RPMI7951 (cell line): ENCODE results near the gene TEKT2. TPM values are rescaled to one million over a fixed set of nuclear protein-coding genes. Genes with fewer than 3 reads are reported as not detected.

Experiments
- DNase-seq: peaks from one replicate; pipeline ENCODE4 v3.0.0-alpha.2; 2012; ENCODE audit warnings: low read depth
- total RNA-seq: library from RNA; depleted of rRNA; stranded (reverse); fragments of >200 nt; shearing (Covaris generic); gene quantifications from 2 replicates; pipeline ENCODE4 v1.2.3, GENCODE V29; 2014

The TEKT2 gene
- total RNA-seq, 1 experiment from 2014 or later: not detected

- no peak for DNase-seq
Observed at GRCh38 chr1:36087233-36088123, 3.6 kb downstream of the TEKT2 start.

GRCh38 chr1:36088265-36088576, 4.3 kb downstream of the TEKT2 start:
- DNase-seq: no peak

DNA sequence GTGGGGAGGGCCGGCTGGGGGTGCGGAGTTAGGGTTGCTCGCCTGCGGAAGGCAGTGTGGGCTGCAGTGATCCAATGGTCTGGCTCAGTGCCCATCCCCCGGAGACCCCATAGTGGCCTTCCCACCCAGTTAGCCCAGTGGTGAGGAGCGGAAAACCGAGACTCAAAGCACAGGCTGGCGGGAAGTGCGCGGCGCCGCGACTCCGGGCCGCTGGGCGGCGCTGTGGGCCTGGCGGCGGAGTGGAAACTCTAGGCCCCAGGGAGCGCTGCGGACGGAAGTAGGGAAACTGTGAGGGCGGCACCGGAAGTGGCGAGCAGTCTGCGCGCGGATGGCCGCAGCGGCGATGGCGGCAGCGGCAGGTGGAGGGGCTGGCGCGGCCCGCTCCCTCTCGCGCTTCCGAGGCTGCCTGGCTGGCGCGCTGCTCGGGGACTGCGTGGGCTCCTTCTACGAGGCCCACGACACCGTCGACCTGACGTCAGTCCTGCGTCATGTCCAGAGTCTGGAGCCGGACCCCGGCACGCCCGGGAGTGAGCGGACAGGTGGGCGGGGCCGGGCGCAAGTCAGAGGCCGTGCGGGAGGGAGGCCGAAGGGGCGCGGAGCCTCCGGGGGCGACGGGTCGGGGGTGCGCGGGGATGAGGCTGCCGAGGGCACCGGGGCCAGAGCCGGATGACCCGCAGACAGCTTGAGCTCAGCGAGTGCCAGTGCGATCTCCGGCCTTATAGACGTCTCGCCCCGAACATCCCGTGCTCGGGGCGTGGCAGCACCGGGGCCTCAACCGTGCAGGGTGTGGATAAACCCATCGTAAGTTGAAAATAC, 4.9 kb downstream of the TEKT2 start, which contains the start of gene ADPRS:
TSS of gene ADPRS (plus strand) at position 316 of the 816 bp plus-strand sequence. CDS start at position 329, 13 bp downstream.
- DNase-seq: peak; percentile 88

DNA sequence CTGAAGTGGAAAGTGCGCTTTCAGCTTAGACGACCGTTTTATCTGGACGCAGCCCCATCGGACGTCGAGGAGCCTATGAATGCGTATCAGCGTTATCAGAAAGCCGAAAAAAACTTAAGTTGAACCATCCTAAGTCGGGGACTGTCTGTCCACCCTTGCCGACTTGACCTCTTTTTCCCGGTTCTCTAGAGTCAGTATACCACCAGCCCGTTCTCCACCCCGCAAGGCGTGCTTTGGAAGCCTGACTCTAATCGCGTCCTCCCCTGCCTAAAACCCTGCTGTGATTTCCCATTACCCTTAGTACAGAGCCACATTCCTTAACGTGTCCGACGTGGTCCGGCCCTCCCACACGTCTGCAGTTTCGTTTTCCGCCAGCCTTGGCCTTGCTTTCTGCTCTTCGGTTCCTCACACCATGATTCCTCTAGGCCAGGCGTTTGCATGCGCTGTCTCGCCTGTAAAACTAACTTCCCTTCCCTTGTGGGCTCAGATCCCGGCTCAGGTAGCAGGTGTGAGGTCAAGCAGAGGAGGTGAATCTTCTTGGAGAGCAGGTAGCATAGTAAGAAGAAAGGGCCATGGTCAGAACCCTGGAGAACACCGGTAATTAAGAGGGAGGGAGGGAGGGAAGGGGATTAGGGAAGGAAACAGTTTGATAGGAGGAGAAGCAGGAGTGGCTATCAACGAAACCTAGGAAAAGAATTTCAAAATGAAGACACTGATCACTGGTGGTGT, 5.7 kb downstream of the TEKT2 start:
- peak; percentile 66 for DNase-seq

DNA sequence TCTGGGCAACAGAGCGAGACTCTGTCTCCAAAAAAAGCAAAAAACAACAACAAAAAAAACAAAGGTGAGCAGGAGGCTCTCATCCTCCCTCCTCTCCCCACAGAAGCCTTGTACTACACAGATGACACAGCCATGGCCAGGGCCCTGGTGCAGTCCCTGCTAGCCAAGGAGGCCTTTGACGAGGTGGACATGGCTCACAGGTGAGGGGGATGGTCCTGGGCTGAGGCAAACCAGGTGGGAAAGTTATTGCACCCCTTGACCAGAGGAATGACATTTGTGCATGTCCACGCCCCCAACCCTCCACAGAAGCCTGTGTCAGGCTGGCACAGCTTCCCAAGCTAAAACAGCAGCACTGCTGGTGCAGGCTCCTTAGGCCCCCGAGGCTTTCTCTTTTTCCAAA, 7.2 kb downstream of the TEKT2 start:
- DNase-seq: no peak

GRCh38 chr1:36091698-36092097, 7.8 kb downstream of the TEKT2 start:
- no peak for DNase-seq

- DNase-seq: no peak
Observed at GRCh38 chr1:36092166-36092797, 8.4 kb downstream of the TEKT2 start.

DNA sequence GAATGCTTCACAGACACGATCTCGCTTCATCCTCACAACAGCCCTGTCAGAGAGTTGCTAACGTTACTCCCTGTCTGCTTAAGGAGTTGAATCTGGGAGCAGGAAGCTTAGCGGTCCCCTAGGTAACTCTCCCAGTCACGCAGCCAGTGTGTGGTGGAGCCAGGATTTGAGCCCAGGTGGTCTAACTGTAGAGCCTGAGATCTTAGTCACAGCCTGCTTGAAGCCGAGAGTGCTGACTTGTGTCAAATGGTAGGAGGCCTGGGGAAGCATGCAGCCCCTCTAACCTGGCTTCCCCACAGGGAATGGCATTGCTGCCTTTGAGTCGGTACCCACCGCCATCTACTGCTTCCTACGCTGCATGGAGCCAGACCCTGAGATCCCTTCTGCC, 8.9 kb downstream of the TEKT2 start:
- DNase-seq: no peak

GRCh38 chr1:36093226-36093625, 9.3 kb downstream of the TEKT2 start:
- DNase-seq: no peak

- no peak for DNase-seq
Observed at GRCh38 chr1:36093929-36094328, 10.0 kb downstream of the TEKT2 start.

DNA sequence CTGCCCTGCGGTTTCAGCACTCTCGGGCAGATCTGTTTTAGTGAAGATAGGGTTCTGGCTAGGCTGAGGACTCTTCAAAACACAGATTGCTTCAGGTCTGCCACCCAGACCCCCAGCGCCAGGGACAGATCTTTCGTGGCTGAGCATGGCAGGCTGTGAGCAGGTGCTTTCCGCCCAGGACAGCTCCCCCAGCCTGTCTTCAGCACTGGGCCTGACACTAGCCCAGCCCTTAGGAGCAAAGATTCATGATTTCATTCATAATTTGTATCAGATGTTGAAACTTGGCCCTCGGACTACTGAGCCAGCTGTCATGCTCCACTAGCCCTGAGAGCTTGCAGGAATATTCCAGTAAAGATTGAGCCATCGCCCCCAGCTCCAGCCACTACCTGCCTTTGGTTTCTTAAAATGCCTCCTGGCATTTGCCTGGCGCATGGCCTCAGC, 10.7 kb downstream of the TEKT2 start:
- no peak for DNase-seq

GRCh38 chr1:36095760-36096405, 12.0 kb downstream of the TEKT2 start:
- DNase-seq: no peak

DNA sequence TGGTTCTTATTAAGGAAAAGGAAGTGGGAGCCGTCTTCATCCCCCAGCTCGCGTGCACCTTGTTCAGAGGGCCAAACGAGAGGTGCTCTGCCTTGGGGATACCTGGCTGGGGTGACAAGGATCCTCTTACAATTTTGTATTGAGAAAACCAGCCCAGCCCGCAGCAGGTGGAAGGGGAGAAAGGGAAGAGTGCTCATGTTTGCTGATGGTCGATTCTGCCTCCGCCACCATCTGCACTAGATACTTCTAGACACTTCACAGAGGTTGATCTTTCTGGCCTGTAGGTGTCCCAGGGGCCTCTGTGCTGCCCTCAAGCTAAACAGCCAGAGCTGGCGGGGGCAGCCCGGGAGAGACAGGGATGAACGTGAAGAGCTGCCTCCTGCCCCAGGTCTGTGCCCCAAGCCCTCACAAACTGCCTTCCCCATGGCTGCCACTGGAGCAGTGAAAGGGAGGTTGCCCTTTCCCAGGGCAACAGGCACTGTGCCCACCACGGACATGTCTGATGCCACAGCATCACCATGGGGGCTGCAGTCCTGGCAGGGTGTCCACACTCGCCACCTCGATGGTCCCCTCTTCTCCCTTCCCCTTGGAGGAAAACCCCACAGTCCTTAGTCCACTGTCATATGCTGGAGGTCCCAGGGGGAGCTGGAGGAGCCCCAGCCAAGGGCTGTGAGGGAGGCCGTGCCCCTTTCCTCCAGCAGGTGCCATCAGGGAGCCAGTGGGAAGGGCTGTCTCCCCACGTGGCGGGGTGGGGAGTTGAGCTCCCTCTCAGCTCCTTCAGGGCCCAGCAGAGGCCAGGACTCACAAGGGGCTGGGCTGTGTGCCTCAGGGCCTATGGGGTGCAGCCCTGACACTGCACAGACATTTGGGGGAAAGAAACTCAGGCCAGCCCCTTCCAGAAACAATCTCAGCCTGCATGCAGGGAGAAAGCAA, 12.9 kb downstream of the TEKT2 start:
- peak; percentile 28 for DNase-seq

GRCh38 chr1:36097693-36098585, 14.0 kb downstream of the TEKT2 start:
- DNase-seq: no peak

- no peak for DNase-seq
Observed at GRCh38 chr1:36098650-36099365, 14.9 kb downstream of the TEKT2 start.

DNA sequence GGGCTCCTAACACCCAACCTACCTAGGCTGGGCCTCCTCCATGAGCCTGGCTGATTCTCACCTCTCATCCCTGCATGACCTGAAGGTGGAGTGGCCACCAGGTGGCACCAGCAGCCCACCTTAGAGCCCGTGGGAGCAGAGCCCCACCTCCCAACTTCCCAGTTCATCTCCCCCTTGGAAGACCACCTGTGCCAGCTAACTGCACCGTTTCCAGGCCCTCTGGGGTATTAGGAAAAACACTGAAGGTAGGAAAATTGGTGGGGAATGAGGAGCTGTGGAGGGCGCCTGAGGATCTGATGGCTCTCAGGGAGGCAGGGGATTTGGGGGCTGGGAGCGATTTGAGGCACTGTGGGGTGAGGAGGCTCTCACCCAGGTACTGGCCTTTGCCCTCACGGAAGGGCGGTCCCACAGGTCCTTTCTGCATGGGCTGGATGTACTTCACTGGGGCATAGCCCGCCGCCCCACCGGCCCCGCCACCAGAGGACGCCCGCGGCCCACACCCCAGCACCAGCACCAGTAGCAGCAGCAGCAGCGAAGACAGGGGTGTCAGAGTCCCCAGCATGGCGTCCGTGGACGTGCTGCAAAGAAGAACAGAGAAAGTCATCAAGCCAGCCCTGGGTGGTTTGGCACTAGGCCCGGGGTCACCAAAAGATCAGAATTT, 15.9 kb downstream of the TEKT2 start:
- DNase-seq: peak; percentile 68

- DNase-seq: no peak
Observed at GRCh38 chr1:36100376-36100775, 16.5 kb downstream of the TEKT2 start.

DNA sequence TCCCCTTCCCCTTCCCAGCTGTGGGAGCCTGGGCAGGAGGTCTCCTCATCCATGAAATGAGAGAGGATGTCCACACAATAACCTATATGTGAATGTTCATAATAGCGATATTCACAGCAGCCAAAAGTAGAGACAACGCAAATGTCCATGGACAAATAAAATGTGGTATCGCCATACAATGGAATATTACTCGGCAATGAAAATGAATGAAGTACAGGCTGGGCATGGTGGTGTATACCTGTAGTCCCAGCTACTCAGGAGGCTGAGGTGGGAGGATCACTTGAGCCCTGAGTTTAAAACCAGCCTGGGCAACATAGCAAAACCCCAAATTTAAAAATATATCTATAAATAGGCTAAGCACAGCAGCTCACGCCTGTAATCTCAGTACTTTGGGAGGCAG, 17.7 kb downstream of the TEKT2 start:
- no peak for DNase-seq
